Fibroblast of skin of left biceps (primary cell): ENCODE measurements around the gene HCRT.
"Not testable (repeated sequence)": the region's sequence is repeated elsewhere in the genome, so short reads cannot be mapped to it uniquely, and the experiment has no call there.

Experiments
- DNase-seq, 2 experiments: peaks; one replicate each; pipeline ENCODE4 v3.0.0-alpha.2; 2013; ENCODE audit warnings: low read depth in 2 of 2

Gene HCRT

GRCh38 chr17:42141382-42141781 lies 43.9 kb downstream of the HCRT start:
- no peak for DNase-seq

GRCh38 chr17:42140690-42141089 lies 44.6 kb downstream of the HCRT start:
- not testable (repeated sequence) for DNase-seq

- no peak for DNase-seq
Observed at GRCh38 chr17:42138749-42139492, 46.3 kb downstream of the HCRT start.

GRCh38 chr17:42136654-42137051 lies 48.6 kb downstream of the HCRT start:
- no peak for DNase-seq

- no peak for DNase-seq
Observed at GRCh38 chr17:42135664-42136653, 49.3 kb downstream of the HCRT start.

- no peak for DNase-seq
Observed at GRCh38 chr17:42135151-42135550, 50.1 kb downstream of the HCRT start.
